Neural progenitor cell (in vitro differentiated cells): Measurements from ENCODE around the gene IKZF3. TPM values are rescaled to one million over a fixed set of nuclear protein-coding genes. Genes with fewer than 3 reads are reported as not detected.
"Not testable (repeated sequence)": the region's sequence is repeated elsewhere in the genome, so short reads cannot be mapped to it uniquely, and the experiment has no call there.

Experiments used
- DNase-seq: peaks from one replicate; pipeline ENCODE4 v3.0.0-alpha.2; 2016; ENCODE audit warnings: low spot score
- H2AFZ ChIP-seq: fragments of 200-600 bp; sonication (generic); replicated peaks from 2 replicates; pipeline ENCODE4 v1.6.1; 2016; ENCODE audit warnings: antibody characterized with exemption
- H3F3A ChIP-seq: fragments of 200-600 bp; sonication (generic); 2 replicates; pipeline ENCODE4 v1.6.1; 2016; ENCODE audit warnings: antibody characterized with exemption, low read depth
- H3K27ac ChIP-seq: fragments of 200-600 bp; sonication (generic); 2 replicates; pipeline ENCODE4 v1.5.1; 2016; ENCODE audit warnings: mild to moderate bottlenecking
- H3K27me3 ChIP-seq: fragments of 200-600 bp; sonication (generic); 2 replicates; pipeline ENCODE4 v1.6.1; 2016; ENCODE audit warnings: mild to moderate bottlenecking, moderate library complexity
- H3K36me3 ChIP-seq: fragments of 200-600 bp; sonication (generic); 2 replicates; pipeline ENCODE4 v1.5.1; 2016
- H3K4me1 ChIP-seq: fragments of 200-600 bp; sonication (generic); 2 replicates; pipeline ENCODE4 v1.6.1; 2016; ENCODE audit warnings: mixed run types
- H3K4me2 ChIP-seq: fragments of 200-600 bp; sonication (generic); 2 replicates; pipeline ENCODE4 v1.6.1; 2016
- H3K4me3 ChIP-seq: fragments of 200-600 bp; sonication (generic); 2 replicates; pipeline ENCODE4 v1.5.1; 2016
- H3K79me2 ChIP-seq: fragments of 200-600 bp; sonication (generic); 2 replicates; pipeline ENCODE4 v1.6.1; 2016; ENCODE audit warnings: low read depth
- H3K9ac ChIP-seq: fragments of 200-600 bp; sonication (generic); 2 replicates; pipeline ENCODE4 v1.6.1; 2016
- H3K9me3 ChIP-seq: fragments of 200-600 bp; sonication (generic); 2 replicates; pipeline ENCODE4 v1.5.1; 2016; ENCODE audit warnings: low read depth
- H4K20me1 ChIP-seq: fragments of 200-600 bp; sonication (generic); 2 replicates; pipeline ENCODE4 v1.6.1; 2016; ENCODE audit warnings: low read depth
- H3K27ac Mint-ChIP-seq: 3 replicates; pipeline ENCODE4 v1.8.0; 2021; ENCODE audit warnings: mixed read lengths
- H3K27me3 Mint-ChIP-seq: 2 replicates; pipeline ENCODE4 v1.8.0; 2022; ENCODE audit warnings: low read depth, mild to moderate bottlenecking, inconsistent platforms, moderate library complexity, mixed read lengths; ENCODE audit not compliant: insufficient read depth
- H3K36me3 Mint-ChIP-seq: 3 replicates; pipeline ENCODE4 v1.8.0; 2021; ENCODE audit warnings: mixed read lengths
- H3K4me1 Mint-ChIP-seq: 3 replicates; pipeline ENCODE4 v1.8.0; 2021; ENCODE audit warnings: mixed read lengths
- H3K4me3 Mint-ChIP-seq: 3 replicates; pipeline ENCODE4 v1.8.0; 2021; ENCODE audit warnings: mild to moderate bottlenecking, moderate library complexity, mixed read lengths
- H3K9me3 Mint-ChIP-seq: 3 replicates; pipeline ENCODE4 v1.8.0; 2020; ENCODE audit warnings: mixed read lengths
- CTCF ChIP-seq: fragments of 200-600 bp; sonication (generic); IDR thresholded peaks from 2 replicates; pipeline ENCODE4 v1.5.1; 2017; ENCODE audit warnings: antibody characterized with exemption, mild to moderate bottlenecking
- EZH2 ChIP-seq: fragments of 200-600 bp; sonication (generic); IDR thresholded peaks from 2 replicates; pipeline ENCODE4 v1.6.1; 2017; ENCODE audit warnings: antibody characterized with exemption, mild to moderate bottlenecking, moderate library complexity
- EZH2phosphoT487 ChIP-seq: fragments of 200-600 bp; sonication (generic); IDR thresholded peaks from 2 replicates; pipeline ENCODE4 v1.6.1; 2017; ENCODE audit warnings: antibody characterized with exemption
- total RNA-seq: library from RNA; depleted of rRNA; stranded (reverse); fragments of >200 nt; gene quantifications from 2 replicates; pipeline ENCODE4 v1.2.3, GENCODE V29; 2015; ENCODE audit warnings: low replicate concordance

The IKZF3 gene
- total RNA-seq, 1 donor from 2014 or later = not detected

GRCh38 chr17:39715375-39716072 is 148.6 kb downstream of the IKZF3 start:
- no peak for TF ChIP-seq EZH2phosphoT487
- no peak for TF ChIP-seq CTCF
- TF ChIP-seq EZH2 = no peak
- Histone ChIP-seq H3F3A (no peaks in the 10 kb centered on the region), H3K27me3 (no peaks in the 10 kb centered on the region), H3K9me3 (no peaks in the 10 kb centered on the region), H3K4me1 (no peaks in the 10 kb centered on the region), H3K4me3 (no peak overlapping the region), H4K20me1 (peaks cover 6% of the 10 kb centered on the region), H3K9ac (no peak overlapping the region), H3K79me2 (no peaks in the 10 kb centered on the region), H3K36me3 (no peaks in the 10 kb centered on the region), H2AFZ (no peak overlapping the region), H3K4me2 (no peak overlapping the region), H3K27ac (no peak overlapping the region)
- H3K4me1 Mint-ChIP-seq = no peaks in the 10 kb centered on the region
- no peak for DNase-seq
- H3K4me3 Mint-ChIP-seq = peak overlapping the region; percentile 35
- H3K27ac Mint-ChIP-seq = no peak overlapping the region
- peaks cover 22% of the 10 kb centered on the region for H3K36me3 Mint-ChIP-seq
- H3K27me3 Mint-ChIP-seq = peaks cover 3% of the 10 kb centered on the region
- no peaks in the 10 kb centered on the region for H3K9me3 Mint-ChIP-seq

- H3K36me3 Mint-ChIP-seq = peaks cover 13% of the 10 kb centered on the region
- Histone ChIP-seq H3K27ac (no peak overlapping the region), H3K79me2 (no peaks in the 10 kb centered on the region), H2AFZ (no peak overlapping the region), H3K4me1 (no peaks in the 10 kb centered on the region), H3K9me3 (no peaks in the 10 kb centered on the region), H3K4me3 (no peak overlapping the region), H3K4me2 (no peak overlapping the region), H3F3A (no peaks in the 10 kb centered on the region), H3K9ac (no peak overlapping the region), H4K20me1 (peaks cover 6% of the 10 kb centered on the region), H3K36me3 (no peaks in the 10 kb centered on the region), H3K27me3 (no peaks in the 10 kb centered on the region)
- no peak overlapping the region for H3K4me3 Mint-ChIP-seq
- no peaks in the 10 kb centered on the region for H3K9me3 Mint-ChIP-seq
- DNase-seq = no peak
- peaks cover 3% of the 10 kb centered on the region for H3K27me3 Mint-ChIP-seq
- TF ChIP-seq EZH2 (no peak), CTCF (no peak), EZH2phosphoT487 (no peak)
- H3K27ac Mint-ChIP-seq = no peak overlapping the region
- H3K4me1 Mint-ChIP-seq = no peaks in the 10 kb centered on the region
Observed at GRCh38 chr17:39714234-39714633, 149.9 kb downstream of the IKZF3 start.

GRCh38 chr17:39711851-39712250 is 152.3 kb downstream of the IKZF3 start:
- Mint-ChIP-seq H3K27me3 (peaks cover 3% of the 10 kb centered on the region), H3K27ac (no peak overlapping the region), H3K4me1 (no peaks in the 10 kb centered on the region), H3K9me3 (no peaks in the 10 kb centered on the region), H3K4me3 (no peak overlapping the region), H3K36me3 (peaks cover 9% of the 10 kb centered on the region)
- Histone ChIP-seq H4K20me1 (peaks cover 9% of the 10 kb centered on the region), H3K36me3 (no peaks in the 10 kb centered on the region), H3K9me3 (no peaks in the 10 kb centered on the region), H3K9ac (no peak overlapping the region), H3K27me3 (no peaks in the 10 kb centered on the region), H3K4me1 (no peaks in the 10 kb centered on the region), H3K4me3 (no peak overlapping the region), H3K27ac (no peak overlapping the region), H3F3A (no peaks in the 10 kb centered on the region), H2AFZ (no peak overlapping the region), H3K79me2 (no peaks in the 10 kb centered on the region), H3K4me2 (no peak overlapping the region)
- no peak for TF ChIP-seq CTCF
- no peak for TF ChIP-seq EZH2phosphoT487
- no peak for TF ChIP-seq EZH2
- DNase-seq = no peak

- not testable (repeated sequence) for H3K9ac ChIP-seq, H3K4me3 Mint-ChIP-seq, H3F3A ChIP-seq, H3K9me3 Mint-ChIP-seq, H3K27ac Mint-ChIP-seq, H3K4me1 Mint-ChIP-seq, DNase-seq, H3K4me1 ChIP-seq, H3K79me2 ChIP-seq, H3K27ac ChIP-seq, H3K27me3 Mint-ChIP-seq, H3K4me3 ChIP-seq, H3K36me3 Mint-ChIP-seq, H3K4me2 ChIP-seq, H3K9me3 ChIP-seq, H2AFZ ChIP-seq, H3K36me3 ChIP-seq, H3K27me3 ChIP-seq
- H4K20me1 ChIP-seq = peaks cover 13% of the 10 kb centered on the region
Observed at GRCh38 chr17:39711071-39711470, 153.0 kb downstream of the IKZF3 start.
